Astrocyte (in vitro differentiated cells and primary cell): ENCODE measurements around the gene IGF1. TPM values are rescaled to one million over a fixed set of nuclear protein-coding genes. Genes with fewer than 3 reads are reported as not detected.

ENCODE experiments used
- DNase-seq: peaks from one replicate; pipeline ENCODE4 v3.0.0-alpha.2; 2010; ENCODE audit warnings: low read depth
- FAIRE-seq: peaks from 2 replicates; lab custom pipeline; 2011; peaks lifted over from hg19 to GRCh38; lab: Jason Lieb, UNC
- H2AFZ ChIP-seq: 2 replicates; pipeline ENCODE4 v1.6.0; 2012; ENCODE audit warnings: low read depth, low read length, inconsistent platforms
- H3K27ac ChIP-seq: 2 replicates; pipeline ENCODE4 v1.5.1; 2011; ENCODE audit warnings: low read depth, low read length, inconsistent platforms
- H3K27me3 ChIP-seq: 2 replicates; pipeline ENCODE4 v1.6.0; 2011; ENCODE audit warnings: low read length, inconsistent platforms; ENCODE audit not compliant: insufficient read depth
- H3K36me3 ChIP-seq: 2 replicates; pipeline ENCODE4 v1.5.1; 2011; ENCODE audit warnings: low read length, inconsistent platforms; ENCODE audit not compliant: insufficient read depth
- H3K4me1 ChIP-seq: 2 replicates; pipeline ENCODE4 v1.5.1; 2011; ENCODE audit warnings: low read length, inconsistent platforms; ENCODE audit not compliant: insufficient read depth
- H3K4me2 ChIP-seq: 2 replicates; pipeline ENCODE4 v1.6.0; 2012; ENCODE audit warnings: low read length, inconsistent platforms
- H3K4me3 ChIP-seq: 2 replicates; pipeline ENCODE4 v1.5.1; 2011; ENCODE audit warnings: low read depth, mild to moderate bottlenecking, low read length, inconsistent platforms; ENCODE audit not compliant: insufficient read depth
- H3K79me2 ChIP-seq: 2 replicates; pipeline ENCODE4 v1.6.0; 2012; ENCODE audit warnings: mild to moderate bottlenecking, low read length, inconsistent platforms; ENCODE audit not compliant: insufficient read depth
- H3K9ac ChIP-seq: 2 replicates; pipeline ENCODE4 v1.6.0; 2012; ENCODE audit warnings: mild to moderate bottlenecking, low read length, inconsistent platforms
- H3K9me3 ChIP-seq: 2 replicates; pipeline ENCODE4 v1.5.1; 2012; ENCODE audit warnings: low read depth, mild to moderate bottlenecking, low read length, inconsistent platforms; ENCODE audit not compliant: insufficient read depth
- H4K20me1 ChIP-seq: 2 replicates; pipeline ENCODE4 v1.6.0; 2012; ENCODE audit warnings: low read length, inconsistent platforms; ENCODE audit not compliant: insufficient read depth
- H3K27ac Mint-ChIP-seq: one replicate; pipeline ENCODE4 v1.8.0; 2021; ENCODE audit warnings: mild to moderate bottlenecking, mixed read lengths; ENCODE audit not compliant: unreplicated experiment
- H3K27me3 Mint-ChIP-seq: one replicate; pipeline ENCODE4 v1.8.0; 2021; ENCODE audit warnings: low read depth, mixed read lengths; ENCODE audit not compliant: unreplicated experiment
- H3K36me3 Mint-ChIP-seq: one replicate; pipeline ENCODE4 v1.8.0; 2021; ENCODE audit warnings: low read depth, mixed read lengths; ENCODE audit not compliant: unreplicated experiment
- H3K4me1 Mint-ChIP-seq: one replicate; pipeline ENCODE4 v1.8.0; 2021; ENCODE audit warnings: low read depth, mixed read lengths; ENCODE audit not compliant: unreplicated experiment
- H3K4me3 Mint-ChIP-seq: one replicate; pipeline ENCODE4 v1.8.0; 2021; ENCODE audit warnings: mild to moderate bottlenecking, moderate library complexity, mixed read lengths; ENCODE audit not compliant: unreplicated experiment
- H3K9me3 Mint-ChIP-seq: one replicate; pipeline ENCODE4 v1.8.0; 2021; ENCODE audit warnings: mild to moderate bottlenecking, mixed read lengths; ENCODE audit not compliant: unreplicated experiment
- CTCF ChIP-seq: IDR thresholded peaks from 2 replicates; pipeline ENCODE4 v1.5.1; 2011; ENCODE audit warnings: low read depth, mild to moderate bottlenecking, inconsistent platforms, low read length, moderate library complexity; ENCODE audit not compliant: insufficient read depth
- EZH2 ChIP-seq: IDR thresholded peaks from 2 replicates; pipeline ENCODE4 v1.6.1; 2012; ENCODE audit warnings: mild to moderate bottlenecking, low read length, inconsistent platforms; ENCODE audit not compliant: insufficient read depth
- total RNA-seq: library from RNA; stranded (reverse); gene quantifications from 2 replicates; pipeline ENCODE4 v1.2.1, GENCODE V29; 2021

IGF1 gene
- total RNA-seq, 1 donor from 2014 or later: 1.9 TPM

- no peak for FAIRE-seq
- H3K4me3 Mint-ChIP-seq: no peak overlapping the region
- no peak overlapping the region for H3K4me3 ChIP-seq
- no peak overlapping the region for H3K9ac ChIP-seq
- H3K36me3 Mint-ChIP-seq: no peaks in the 10 kb centered on the region
- H2AFZ ChIP-seq: no peak overlapping the region
- no peak overlapping the region for H3K27ac Mint-ChIP-seq
- H4K20me1 ChIP-seq: no peaks in the 10 kb centered on the region
- no peak overlapping the region for H3K27ac ChIP-seq
- no peaks in the 10 kb centered on the region for H3K36me3 ChIP-seq
- DNase-seq: no peak
- no peaks in the 10 kb centered on the region for H3K27me3 ChIP-seq
- no peak overlapping the region for H3K4me2 ChIP-seq
- peaks cover 4% of the 10 kb centered on the region for H3K4me1 Mint-ChIP-seq
- H3K27me3 Mint-ChIP-seq: peaks cover 2% of the 10 kb centered on the region
- no peaks in the 10 kb centered on the region for H3K4me1 ChIP-seq
- TF ChIP-seq CTCF (no peak), EZH2 (no peak)
- H3K79me2 ChIP-seq: no peaks in the 10 kb centered on the region
- H3K9me3 ChIP-seq: no peaks in the 10 kb centered on the region
- H3K9me3 Mint-ChIP-seq: peaks cover 2% of the 10 kb centered on the region
Observed at GRCh38 chr12:102497743-102498142, 17.4 kb upstream of the IGF1 start.

GRCh38 chr12:102496591-102496990, 16.2 kb upstream of the IGF1 start:
- Histone ChIP-seq H3K79me2 (no peaks in the 10 kb centered on the region), H3K36me3 (no peaks in the 10 kb centered on the region), H3K27me3 (no peaks in the 10 kb centered on the region), H3K4me3 (no peak overlapping the region), H3K9ac (no peak overlapping the region), H2AFZ (no peak overlapping the region), H4K20me1 (no peaks in the 10 kb centered on the region), H3K27ac (no peak overlapping the region), H3K9me3 (no peaks in the 10 kb centered on the region), H3K4me2 (no peak overlapping the region), H3K4me1 (no peaks in the 10 kb centered on the region)
- FAIRE-seq (no peak), DNase-seq (no peak)
- peaks cover under 1% of the 10 kb centered on the region for H3K4me1 Mint-ChIP-seq
- H3K9me3 Mint-ChIP-seq: peaks cover 4% of the 10 kb centered on the region
- no peak overlapping the region for H3K27ac Mint-ChIP-seq
- H3K36me3 Mint-ChIP-seq: no peaks in the 10 kb centered on the region
- no peak overlapping the region for H3K4me3 Mint-ChIP-seq
- TF ChIP-seq CTCF: no peak
- no peak for TF ChIP-seq EZH2
- H3K27me3 Mint-ChIP-seq: peaks cover 2% of the 10 kb centered on the region

GRCh38 chr12:102487226-102487625, 6.9 kb upstream of the IGF1 start:
- TF ChIP-seq CTCF (no peak), EZH2 (no peak)
- H2AFZ ChIP-seq: no peak overlapping the region
- no peaks in the 10 kb centered on the region for H3K9me3 ChIP-seq
- H3K4me3 ChIP-seq: no peak overlapping the region
- DNase-seq: no peak
- no peaks in the 10 kb centered on the region for H3K79me2 ChIP-seq
- no peaks in the 10 kb centered on the region for H3K4me1 ChIP-seq
- Mint-ChIP-seq H3K4me1 (peaks cover 7% of the 10 kb centered on the region), H3K36me3 (no peaks in the 10 kb centered on the region), H3K27ac (no peak overlapping the region), H3K9me3 (peaks cover 5% of the 10 kb centered on the region), H3K27me3 (no peaks in the 10 kb centered on the region), H3K4me3 (no peak overlapping the region)
- no peak overlapping the region for H3K4me2 ChIP-seq
- no peaks in the 10 kb centered on the region for H3K27me3 ChIP-seq
- H3K27ac ChIP-seq: no peak overlapping the region
- no peaks in the 10 kb centered on the region for H4K20me1 ChIP-seq
- H3K9ac ChIP-seq: no peak overlapping the region
- no peak for FAIRE-seq
- no peaks in the 10 kb centered on the region for H3K36me3 ChIP-seq
